Measurements from ENCODE around the gene MUC4. TPM values are rescaled to one million over a fixed set of nuclear protein-coding genes. Genes with fewer than 3 reads are reported as not detected.

The MUC4 gene
- total RNA-seq, 1 donor from 2014 or later = 1.1 TPM

- H3K4me3 ChIP-seq = no peak overlapping the region
- peak; percentile 100 for TF ChIP-seq CTCF (IDR thresholded peaks at IDR 0.05)
Observed at GRCh38 chr3:195850857-195851543, 39.3 kb upstream of the MUC4 start.

GRCh38 chr3:195849322-195850074 is 37.8 kb upstream of the MUC4 start:
- Histone ChIP-seq H3K27me3 (no peaks in the 10 kb centered on the region), H3K36me3 (no peaks in the 10 kb centered on the region), H3K4me1 (peaks cover under 1% of the 10 kb centered on the region), H3K9me3 (no peaks in the 10 kb centered on the region), H3K4me3 (no peak overlapping the region), H3K27ac (no peak overlapping the region)
- no peak for DNase-seq
- ATAC-seq = peak; percentile 4
- peak; percentile 7 for TF ChIP-seq CTCF (IDR thresholded peaks at IDR 0.05)
- intact Hi-C loops (cut with DNase I) = no loop called here

More at GRCh38 chr3:195850857-195851543, 39.3 kb upstream of the MUC4 start:
- Histone ChIP-seq H3K9me3 (no peaks in the 10 kb centered on the region), H3K27ac (no peak overlapping the region), H3K36me3 (no peaks in the 10 kb centered on the region), H3K4me1 (peaks cover 3% of the 10 kb centered on the region), H3K27me3 (no peaks in the 10 kb centered on the region)
- ATAC-seq (peak; percentile 98), DNase-seq (peak; percentile 82)
- intact Hi-C loops (cut with DNase I) = no loop called here

GRCh38 chr3:195847055-195847950 is 35.6 kb upstream of the MUC4 start:
- no peaks in the 10 kb centered on the region for H3K36me3 ChIP-seq
- H3K27me3 ChIP-seq = no peaks in the 10 kb centered on the region
- ATAC-seq = no peak
- intact Hi-C loops (cut with DNase I) = no loop called here
- DNase-seq = no peak
- H3K4me1 ChIP-seq = no peaks in the 10 kb centered on the region
- no peak overlapping the region for H3K4me3 ChIP-seq
- no peak for TF ChIP-seq CTCF (IDR thresholded peaks at IDR 0.05)
- no peaks in the 10 kb centered on the region for H3K9me3 ChIP-seq
- H3K27ac ChIP-seq = no peak overlapping the region

- no peak for TF ChIP-seq CTCF (IDR thresholded peaks at IDR 0.05)
- Histone ChIP-seq H3K9me3 (no peaks in the 10 kb centered on the region), H3K36me3 (no peaks in the 10 kb centered on the region), H3K4me1 (no peaks in the 10 kb centered on the region), H3K4me3 (no peak overlapping the region), H3K27ac (no peak overlapping the region), H3K27me3 (no peaks in the 10 kb centered on the region)
- no peak for DNase-seq
- intact Hi-C loops (cut with DNase I) = no loop called here
- no peak for ATAC-seq
Observed at GRCh38 chr3:195845483-195845882, 33.8 kb upstream of the MUC4 start.

- DNase-seq (no peak), ATAC-seq (no peak)
Observed at GRCh38 chr3:195844671-195845218, 33.0 kb upstream of the MUC4 start.

More at GRCh38 chr3:195844671-195845218, 33.0 kb upstream of the MUC4 start:
- H3K4me1 ChIP-seq = no peaks in the 10 kb centered on the region
- intact Hi-C loops (cut with DNase I) = no loop called here
- TF ChIP-seq CTCF (IDR thresholded peaks at IDR 0.05) = no peak
- no peak overlapping the region for H3K27ac ChIP-seq
- H3K4me3 ChIP-seq = no peak overlapping the region
- no peaks in the 10 kb centered on the region for H3K36me3 ChIP-seq
- no peaks in the 10 kb centered on the region for H3K9me3 ChIP-seq
- no peaks in the 10 kb centered on the region for H3K27me3 ChIP-seq
